Activated naive CD4-positive, alpha-beta T cell treated with anti-CD3 and anti-CD28 coated beads, Interleukin-2, amount 50 U/mL, for 16 hours (primary cell): Measurements from ENCODE around the gene MSMP.

Experiments used
- DNase-seq: peaks from one replicate; pipeline ENCODE4 v3.0.0-alpha.2; 2020

MSMP gene

GRCh38 chr9:35741740-35742139 lies 12.3 kb downstream of the MSMP start:
- no peak for DNase-seq

- DNase-seq = no peak
Observed at GRCh38 chr9:35740243-35740642, 13.8 kb downstream of the MSMP start.

DNA sequence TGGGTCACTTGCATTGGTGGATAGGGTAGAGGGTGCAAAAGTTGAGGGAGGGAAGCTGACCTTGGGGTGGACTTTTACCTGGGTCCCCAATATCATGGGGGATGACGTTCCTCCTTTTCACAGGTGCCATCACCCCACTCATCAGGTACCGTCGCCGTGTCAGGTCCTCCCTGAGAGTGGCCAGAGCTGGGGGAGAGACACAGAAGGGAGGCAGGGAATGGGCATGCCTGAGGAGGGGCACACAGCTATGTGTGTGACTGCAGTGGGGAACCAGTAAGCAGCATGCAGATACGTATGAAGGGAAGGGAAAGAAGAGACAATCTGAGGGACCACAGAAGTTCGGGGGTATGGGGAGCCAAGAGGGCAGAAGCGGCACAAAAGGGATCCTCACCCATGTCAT lies 15.2 kb downstream of the MSMP start:
- no peak for DNase-seq

DNA sequence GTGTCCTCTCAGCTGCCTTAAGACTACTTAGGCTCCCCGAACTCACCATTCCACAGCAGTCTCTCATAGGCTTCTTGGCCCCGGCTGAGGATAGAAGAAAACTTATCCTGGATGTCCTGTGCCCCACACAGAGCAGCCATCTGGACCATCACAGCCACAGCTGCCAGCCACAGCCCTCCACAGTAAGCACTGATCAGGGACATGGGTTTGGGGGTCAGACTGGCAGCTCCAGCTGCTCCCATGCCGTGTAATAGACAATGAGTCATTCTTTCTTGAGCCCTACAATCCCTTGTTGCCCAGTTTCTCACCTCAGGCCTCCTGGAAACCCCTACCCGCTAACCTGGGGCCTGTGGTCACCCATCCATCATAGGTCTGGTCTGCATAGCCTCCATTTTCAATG lies 15.9 kb downstream of the MSMP start:
- no peak for DNase-seq

GRCh38 chr9:35737143-35737542 lies 16.9 kb downstream of the MSMP start:
- DNase-seq = no peak

- DNase-seq = peak; percentile 66
Observed at GRCh38 chr9:35736201-35736633, 17.9 kb downstream of the MSMP start.

- DNase-seq = no peak
Observed at GRCh38 chr9:35734096-35734495, 20.0 kb downstream of the MSMP start.

DNA sequence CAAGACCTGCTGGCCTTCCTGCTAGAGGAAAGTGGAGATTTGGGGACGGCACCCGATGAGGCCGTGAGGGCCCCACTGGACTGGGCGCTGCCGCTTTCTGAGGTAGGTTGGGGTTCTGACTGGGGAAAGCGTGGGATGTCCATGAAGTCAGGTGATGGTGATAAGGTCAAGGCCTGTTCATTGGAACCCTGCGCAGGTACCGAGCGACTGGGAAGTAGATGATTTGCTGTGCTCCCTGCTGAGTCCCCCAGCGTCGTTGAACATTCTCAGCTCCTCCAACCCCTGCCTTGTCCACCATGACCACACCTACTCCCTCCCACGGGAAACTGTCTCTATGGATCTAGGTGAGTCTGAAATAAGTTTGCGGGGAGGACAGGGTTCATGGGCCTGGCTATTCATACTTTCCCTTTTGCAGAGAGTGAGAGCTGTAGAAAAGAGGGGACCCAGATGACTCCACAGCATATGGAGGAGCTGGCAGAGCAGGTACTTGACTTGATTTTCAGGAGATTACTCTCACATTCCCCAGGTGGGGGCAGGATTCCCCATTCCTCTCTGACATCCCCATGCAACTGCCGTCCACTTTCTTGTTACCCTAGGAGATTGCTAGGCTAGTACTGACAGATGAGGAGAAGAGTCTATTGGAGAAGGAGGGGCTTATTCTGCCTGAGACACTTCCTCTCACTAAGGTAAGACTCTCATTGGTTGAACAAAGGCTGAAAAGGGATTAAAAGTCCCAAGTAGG lies 21.1 kb downstream of the MSMP start:
- DNase-seq = no peak

GRCh38 chr9:35732185-35732799 lies 21.8 kb downstream of the MSMP start, which contains the start of the genes CREB3 and TLN1:
CREB3 (plus strand) TSS chr9:35732666; CDS start chr9:35732773, 107 bp downstream.
TLN1 (minus strand) TSS chr9:35732195; CDS start chr9:35725694, 6,501 bp downstream.
- peak; percentile 97 for DNase-seq

DNA sequence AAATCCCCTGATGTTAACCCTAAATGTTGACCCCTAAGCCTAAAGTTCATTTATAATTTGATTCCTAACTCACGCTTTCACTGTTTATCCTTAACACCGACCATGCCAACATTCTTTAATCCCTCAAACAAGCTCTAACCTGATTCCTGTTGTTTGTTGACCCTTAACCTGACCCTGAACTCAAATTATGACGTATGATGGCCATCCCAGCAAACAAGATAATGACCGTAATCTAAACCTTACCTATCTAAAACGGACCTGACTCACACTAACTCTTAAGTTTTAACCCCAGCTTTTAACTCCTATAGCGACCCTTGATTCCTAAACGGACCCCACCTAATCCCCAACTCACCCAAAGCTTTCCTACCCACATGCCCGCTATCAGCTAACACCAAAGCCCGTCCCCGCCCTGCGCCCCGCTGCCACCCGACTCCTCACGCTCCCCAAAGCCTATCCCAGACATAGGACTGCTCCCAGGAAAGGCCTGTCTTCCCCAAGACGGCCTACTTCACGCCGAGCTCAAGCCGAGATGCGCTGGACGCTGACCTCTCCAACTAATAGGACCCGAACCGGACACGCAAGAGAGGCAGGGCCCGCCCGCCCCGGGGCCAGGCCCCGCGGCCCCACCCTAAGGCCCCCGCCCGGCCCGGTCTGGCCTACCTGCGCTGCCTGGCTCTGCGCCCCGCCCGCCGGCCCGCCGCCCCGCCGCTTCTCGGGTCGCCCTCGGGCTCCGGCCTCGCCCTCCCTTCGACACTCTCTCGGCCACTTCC lies 22.5 kb downstream of the MSMP start:
- no peak for DNase-seq

DNA sequence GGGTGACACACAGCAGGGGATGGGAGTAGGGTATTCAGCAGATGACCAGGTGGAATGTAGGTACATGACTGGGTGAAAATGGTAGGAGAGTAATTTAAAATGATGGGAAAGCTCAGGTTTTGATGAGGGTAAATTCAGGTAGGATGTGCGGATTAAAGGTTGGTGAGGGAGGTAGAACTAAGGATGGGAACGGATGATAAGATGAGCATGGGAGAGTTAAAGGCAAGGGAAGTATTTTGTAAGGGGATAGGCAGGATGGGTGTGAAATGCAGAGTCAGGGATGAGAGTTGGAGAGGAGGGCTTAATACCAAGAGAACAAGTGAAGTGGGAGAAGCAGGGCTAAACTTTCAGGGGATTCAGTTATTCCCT lies 23.6 kb downstream of the MSMP start:
- no peak for DNase-seq

DNA sequence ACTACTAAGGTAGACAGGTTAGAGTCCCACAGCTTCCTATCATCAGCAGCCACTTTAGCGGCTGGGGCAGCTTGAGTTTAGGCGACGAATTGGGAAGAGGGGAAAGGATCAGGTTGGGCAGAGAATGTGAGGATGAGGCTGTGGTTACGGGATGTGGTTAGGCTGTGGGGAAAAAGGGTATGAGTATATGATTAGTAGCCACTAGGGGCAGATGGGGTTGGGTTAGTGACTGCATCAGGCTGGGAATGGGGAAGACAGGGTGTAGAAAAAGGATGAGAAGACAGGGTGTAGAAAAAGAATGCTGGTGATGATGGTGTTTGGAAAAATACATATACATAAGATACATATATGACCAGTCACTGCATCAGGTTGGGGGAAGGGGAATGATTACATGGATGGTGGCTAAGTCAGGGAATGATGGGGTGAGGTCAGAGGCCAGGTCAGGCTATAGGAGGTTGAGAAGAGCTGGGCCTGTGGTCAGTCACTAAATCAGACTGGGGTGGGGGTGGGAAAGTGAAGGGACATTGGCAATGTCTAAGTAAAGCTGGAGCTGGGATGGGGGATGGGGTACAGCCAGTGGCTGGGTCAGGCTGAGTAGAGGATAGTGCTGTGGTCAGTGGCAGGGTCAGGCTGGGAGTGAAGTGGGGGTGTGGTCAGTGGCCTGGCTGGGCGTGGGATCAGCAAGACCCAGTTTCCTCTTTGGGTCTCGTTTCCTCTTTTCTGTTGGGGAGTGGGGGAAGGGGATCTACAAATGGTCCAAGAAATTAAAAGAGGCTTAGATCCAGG lies 24.2 kb downstream of the MSMP start:
- DNase-seq = no peak

DNA sequence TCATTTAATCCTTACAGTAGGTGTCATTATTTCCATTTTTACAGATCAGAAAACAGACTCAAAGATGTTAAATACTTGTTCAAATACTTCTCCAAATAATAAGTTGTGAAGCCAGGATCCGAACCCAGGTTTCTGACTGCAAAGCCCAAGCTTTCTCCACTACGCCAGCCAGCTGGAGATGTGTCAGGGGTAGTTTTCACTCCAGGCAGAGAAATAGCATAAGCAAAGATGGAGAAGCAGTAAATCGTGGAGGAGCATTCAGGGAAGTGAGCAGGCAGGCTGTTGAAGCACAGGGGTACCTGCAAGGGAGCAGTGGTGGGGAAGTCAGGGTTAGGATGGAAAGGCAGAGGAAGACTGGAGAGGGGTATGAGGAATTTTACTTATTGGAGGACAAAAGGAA lies 25.0 kb downstream of the MSMP start:
- DNase-seq = no peak

GRCh38 chr9:35728041-35728971 lies 25.8 kb downstream of the MSMP start:
- no peak for DNase-seq

DNA sequence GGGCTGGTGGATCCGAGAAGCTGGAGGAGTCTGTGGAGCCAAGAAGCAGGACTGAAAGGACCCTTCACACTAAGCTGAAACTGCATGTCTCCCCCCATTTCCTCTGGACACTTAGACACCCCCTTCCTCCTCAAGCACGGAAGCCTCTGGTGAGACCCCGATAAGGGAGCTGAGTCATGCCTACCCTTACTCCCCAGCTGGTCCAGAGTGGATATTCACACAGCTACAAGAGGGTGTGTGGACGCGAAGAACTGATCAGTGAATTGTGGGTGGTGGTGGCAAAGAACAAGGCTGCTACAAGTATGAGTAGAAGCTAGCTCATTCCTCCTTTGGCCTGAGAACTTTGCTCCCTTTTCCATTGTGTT lies 26.4 kb downstream of the MSMP start:
- no peak for DNase-seq

- peak; percentile 51 for DNase-seq
Observed at GRCh38 chr9:35726931-35727330, 27.1 kb downstream of the MSMP start.

DNA sequence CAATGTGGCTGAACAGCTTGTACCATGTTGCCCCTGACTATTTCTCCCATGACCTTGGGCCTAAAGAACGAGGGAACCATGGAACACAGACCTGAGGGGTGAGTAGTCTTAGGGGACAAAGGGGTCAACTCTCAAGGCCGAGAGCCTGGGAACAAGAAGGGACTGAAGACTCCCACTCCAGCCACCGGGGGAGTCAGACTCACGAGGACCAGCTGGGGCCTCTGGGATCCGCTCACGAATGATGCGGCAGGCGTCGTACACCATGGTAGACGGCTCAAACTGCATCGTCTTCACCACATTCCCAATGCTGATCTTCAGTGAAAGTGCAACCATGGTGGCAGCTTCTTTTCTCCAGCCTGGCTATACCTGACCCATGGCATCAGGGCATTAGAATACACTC lies 28.7 kb downstream of the MSMP start:
- no peak for DNase-seq

DNA sequence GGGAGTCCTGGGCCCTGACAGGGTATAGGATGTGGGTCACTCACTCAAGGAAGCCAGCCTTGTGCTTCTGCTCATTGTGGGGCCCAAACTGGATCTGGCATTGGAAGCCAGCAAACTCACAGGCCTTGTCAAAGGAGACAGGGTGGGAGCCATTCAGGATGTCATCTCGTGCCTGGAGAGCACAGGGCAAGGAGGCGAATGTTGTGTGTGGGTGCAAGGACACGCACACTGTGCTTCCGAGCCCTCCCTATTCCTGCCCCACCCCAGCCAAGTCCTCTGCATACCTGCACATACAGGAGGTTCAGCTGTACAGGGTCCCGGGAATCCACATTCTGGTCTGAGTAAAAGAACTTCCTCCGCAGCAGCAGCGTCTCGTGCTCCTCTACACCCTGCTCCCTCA lies 30.2 kb downstream of the MSMP start:
- no peak for DNase-seq

DNA sequence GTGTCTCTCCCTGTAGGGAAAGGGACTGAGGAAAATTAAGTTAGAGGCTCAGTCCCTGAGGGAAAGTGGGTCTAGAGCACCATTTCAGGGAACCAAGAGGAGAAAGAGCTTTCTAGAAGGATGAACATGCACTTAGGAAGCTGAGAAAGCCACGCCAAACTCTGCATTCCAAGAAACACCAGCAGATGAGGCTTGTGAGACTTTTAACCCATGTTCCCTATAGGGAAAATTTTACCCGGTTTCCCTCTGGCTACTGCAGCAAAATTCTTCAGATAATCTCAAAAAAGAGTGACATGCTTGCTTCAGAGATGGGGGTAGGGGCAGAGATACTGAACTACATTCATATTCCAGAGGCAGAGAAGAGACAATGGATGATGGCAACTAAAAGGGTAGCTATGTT lies 30.6 kb downstream of the MSMP start:
- no peak for DNase-seq

GRCh38 chr9:35719546-35719945 lies 34.5 kb downstream of the MSMP start:
- no peak for DNase-seq

GRCh38 chr9:35718721-35719511 lies 35.2 kb downstream of the MSMP start:
- no peak for DNase-seq
